Neural cell (in vitro differentiated cells): Measurements from ENCODE around the gene ARL15. TPM values are rescaled to one million over a fixed set of nuclear protein-coding genes. Genes with fewer than 3 reads are reported as not detected.

Experiments
- H2AFZ ChIP-seq: fragments of 200-600, 300-800 bp; sonication (generic), shearing (Covaris generic); 2 replicates; pipeline ENCODE4 v1.6.0; 2014; ENCODE audit warnings: low read depth, mild to moderate bottlenecking, antibody characterized with exemption, low read length, moderate library complexity
- H3F3A ChIP-seq: fragments of 200-600 bp; shearing (Covaris generic); 2 replicates; pipeline ENCODE4 v1.6.1; 2016; ENCODE audit warnings: mild to moderate bottlenecking, moderate library complexity, mixed read lengths, antibody characterized with exemption, low read length; ENCODE audit not compliant: insufficient read depth, poor library complexity, severe bottlenecking
- H3K27ac ChIP-seq: fragments of 200-600, 300-800 bp; sonication (generic), shearing (Covaris generic); 2 replicates; pipeline ENCODE4 v1.5.1; 2014; ENCODE audit warnings: mild to moderate bottlenecking, low read length, moderate library complexity
- H3K27me3 ChIP-seq: fragments of 300-800, 200-600 bp; sonication (generic), shearing (Covaris generic); 2 replicates; pipeline ENCODE4 v1.6.0; 2014; ENCODE audit warnings: mild to moderate bottlenecking, low read depth, low read length, moderate library complexity; ENCODE audit not compliant: insufficient read depth
- H3K36me3 ChIP-seq: fragments of 300-800, 200-600 bp; sonication (generic), shearing (Covaris generic); 2 replicates; pipeline ENCODE4 v1.5.1; 2014; ENCODE audit warnings: mild to moderate bottlenecking, antibody characterized with exemption, low read length, moderate library complexity; ENCODE audit not compliant: insufficient read depth
- H3K4me2 ChIP-seq: fragments of 300-800, 200-600 bp; sonication (generic), shearing (Covaris generic); 2 replicates; pipeline ENCODE4 v1.6.0; 2014; ENCODE audit warnings: mild to moderate bottlenecking, low read length
- H3K4me3 ChIP-seq: fragments of 300-800, 200-600 bp; sonication (generic), shearing (Covaris generic); 2 replicates; pipeline ENCODE4 v1.5.1; 2014; ENCODE audit warnings: mild to moderate bottlenecking, low read length, moderate library complexity
- H3K79me2 ChIP-seq: fragments of 200-600 bp; shearing (Covaris generic); replicated peaks from 2 replicates; pipeline ENCODE4 v1.6.0; 2014; ENCODE audit warnings: mild to moderate bottlenecking, low read length, moderate library complexity; ENCODE audit not compliant: insufficient read depth
- H3K9ac ChIP-seq: fragments of 300-800, 200-600 bp; sonication (generic), shearing (Covaris generic); 2 replicates; pipeline ENCODE4 v1.6.1; 2016; ENCODE audit warnings: mild to moderate bottlenecking, low read length, mixed read lengths
- H3K9me2 ChIP-seq: fragments of 200-600 bp; shearing (Covaris generic); 2 replicates; pipeline ENCODE4 v1.6.1; 2016; ENCODE audit warnings: mild to moderate bottlenecking, low read length, mixed read lengths; ENCODE audit not compliant: insufficient read depth
- H3K9me3 ChIP-seq: fragments of 200-600, 300-800 bp; sonication (generic), shearing (Covaris generic); 2 replicates; pipeline ENCODE4 v1.6.1; 2016; ENCODE audit warnings: mild to moderate bottlenecking, mixed run types, low read length, moderate library complexity, mixed read lengths
- H4K20me1 ChIP-seq: fragments of 200-600 bp; shearing (Covaris generic); 2 replicates; pipeline ENCODE4 v1.6.1; 2016; ENCODE audit warnings: mild to moderate bottlenecking, mixed run types; ENCODE audit not compliant: insufficient read depth
- CTCF ChIP-seq: fragments of 450-650 bp; IDR thresholded peaks from 2 replicates; pipeline ENCODE4 v1.5.1; 2014; ENCODE audit warnings: antibody characterized with exemption, mild to moderate bottlenecking, moderate library complexity; ENCODE audit not compliant: poor library complexity, severe bottlenecking
- EP300 ChIP-seq: fragments of 450-650 bp; conservative IDR thresholded peaks from 2 replicates; pipeline ENCODE4 v1.6.1; 2014; ENCODE audit warnings: antibody characterized with exemption, mild to moderate bottlenecking, moderate library complexity; ENCODE audit not compliant: poor library complexity, severe bottlenecking
- EZH2 ChIP-seq: fragments of 200-600, 300-800 bp; shearing (Covaris generic), sonication (generic); IDR thresholded peaks from 2 replicates; pipeline ENCODE4 v1.6.1; 2014; ENCODE audit warnings: antibody characterized with exemption, low read length, borderline replicate concordance, mild to moderate bottlenecking; ENCODE audit not compliant: insufficient read depth, poor library complexity, severe bottlenecking
- MXI1 ChIP-seq: fragments of 450-650 bp; conservative IDR thresholded peaks from 2 replicates; pipeline ENCODE4 v1.6.1; 2014; ENCODE audit warnings: antibody characterized with exemption, mild to moderate bottlenecking; ENCODE audit not compliant: poor library complexity, severe bottlenecking
- POLR2AphosphoS5 ChIP-seq: IDR thresholded peaks from 2 replicates; pipeline ENCODE4 v1.6.1; 2012
- RAD21 ChIP-seq: fragments of 450-650 bp; conservative IDR thresholded peaks from 2 replicates; pipeline ENCODE4 v1.6.1; 2014; ENCODE audit warnings: antibody characterized with exemption, mild to moderate bottlenecking, moderate library complexity
- SMC3 ChIP-seq: fragments of 450-650 bp; conservative IDR thresholded peaks from 2 replicates; pipeline ENCODE4 v1.6.1; 2014; ENCODE audit warnings: antibody characterized with exemption, mild to moderate bottlenecking, moderate library complexity; ENCODE audit not compliant: poor library complexity
- TAF1 ChIP-seq: IDR thresholded peaks from 2 replicates; pipeline ENCODE4 v1.6.1; 2012; ENCODE audit warnings: low read depth
- polyA plus RNA-seq: library from polyadenylated mRNA; depleted of rRNA; stranded (reverse); fragments of >200 nt; gene quantifications from 2 replicates; pipeline ENCODE4 v1.2.3, GENCODE V29; 2014
- TF ChIP-seq, protein P1 (sequence below): IDR thresholded peaks from 2 replicates; pipeline ENCODE4 v1.6.1; 2012; ENCODE audit warnings: borderline replicate concordance

ARL15 gene
- polyA plus RNA-seq, 1 donor from 2014 or later, result 51.9 TPM

GRCh38 chr5:54120473-54120872 lies 189.9 kb downstream of the ARL15 start:
- Histone ChIP-seq H3K9me2 (no peaks in the 10 kb centered on the region), H2AFZ (no peak overlapping the region), H3K4me3 (no peak overlapping the region), H3K9me3 (no peaks in the 10 kb centered on the region), H3K79me2 (no peaks in the 10 kb centered on the region), H3K4me2 (no peak overlapping the region), H3K9ac (no peak overlapping the region), H3K27ac (no peak overlapping the region), H3K36me3 (no peaks in the 10 kb centered on the region), H3K27me3 (no peaks in the 10 kb centered on the region), H3F3A (no peaks in the 10 kb centered on the region), H4K20me1 (no peaks in the 10 kb centered on the region)
- no peak for TF ChIP-seq RAD21
- TF ChIP-seq POLR2AphosphoS5, result no peak
- TF ChIP-seq SMC3, result no peak
- no peak for TF ChIP-seq EZH2
- TF ChIP-seq, protein P1, sequence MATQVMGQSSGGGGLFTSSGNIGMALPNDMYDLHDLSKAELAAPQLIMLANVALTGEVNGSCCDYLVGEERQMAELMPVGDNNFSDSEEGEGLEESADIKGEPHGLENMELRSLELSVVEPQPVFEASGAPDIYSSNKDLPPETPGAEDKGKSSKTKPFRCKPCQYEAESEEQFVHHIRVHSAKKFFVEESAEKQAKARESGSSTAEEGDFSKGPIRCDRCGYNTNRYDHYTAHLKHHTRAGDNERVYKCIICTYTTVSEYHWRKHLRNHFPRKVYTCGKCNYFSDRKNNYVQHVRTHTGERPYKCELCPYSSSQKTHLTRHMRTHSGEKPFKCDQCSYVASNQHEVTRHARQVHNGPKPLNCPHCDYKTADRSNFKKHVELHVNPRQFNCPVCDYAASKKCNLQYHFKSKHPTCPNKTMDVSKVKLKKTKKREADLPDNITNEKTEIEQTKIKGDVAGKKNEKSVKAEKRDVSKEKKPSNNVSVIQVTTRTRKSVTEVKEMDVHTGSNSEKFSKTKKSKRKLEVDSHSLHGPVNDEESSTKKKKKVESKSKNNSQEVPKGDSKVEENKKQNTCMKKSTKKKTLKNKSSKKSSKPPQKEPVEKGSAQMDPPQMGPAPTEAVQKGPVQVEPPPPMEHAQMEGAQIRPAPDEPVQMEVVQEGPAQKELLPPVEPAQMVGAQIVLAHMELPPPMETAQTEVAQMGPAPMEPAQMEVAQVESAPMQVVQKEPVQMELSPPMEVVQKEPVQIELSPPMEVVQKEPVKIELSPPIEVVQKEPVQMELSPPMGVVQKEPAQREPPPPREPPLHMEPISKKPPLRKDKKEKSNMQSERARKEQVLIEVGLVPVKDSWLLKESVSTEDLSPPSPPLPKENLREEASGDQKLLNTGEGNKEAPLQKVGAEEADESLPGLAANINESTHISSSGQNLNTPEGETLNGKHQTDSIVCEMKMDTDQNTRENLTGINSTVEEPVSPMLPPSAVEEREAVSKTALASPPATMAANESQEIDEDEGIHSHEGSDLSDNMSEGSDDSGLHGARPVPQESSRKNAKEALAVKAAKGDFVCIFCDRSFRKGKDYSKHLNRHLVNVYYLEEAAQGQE, result no peak
- TF ChIP-seq EP300, result no peak
- TF ChIP-seq MXI1, result no peak
- TF ChIP-seq TAF1, result no peak
- no peak for TF ChIP-seq CTCF

- H3K9me3 ChIP-seq, result no peaks in the 10 kb centered on the region
- no peaks in the 10 kb centered on the region for H3F3A ChIP-seq
- TF ChIP-seq SMC3 (no peak), TAF1 (no peak), RAD21 (no peak), EZH2 (no peak), MXI1 (no peak)
- no peaks in the 10 kb centered on the region for H3K79me2 ChIP-seq
- H3K4me2 ChIP-seq, result no peak overlapping the region
- no peaks in the 10 kb centered on the region for H3K9me2 ChIP-seq
- H2AFZ ChIP-seq, result no peak overlapping the region
- H3K9ac ChIP-seq, result no peak overlapping the region
- H3K27ac ChIP-seq, result no peak overlapping the region
- no peaks in the 10 kb centered on the region for H3K36me3 ChIP-seq
- H4K20me1 ChIP-seq, result no peaks in the 10 kb centered on the region
- H3K4me3 ChIP-seq, result no peak overlapping the region
- no peaks in the 10 kb centered on the region for H3K27me3 ChIP-seq
Observed at GRCh38 chr5:54117957-54118356, 192.4 kb downstream of the ARL15 start.
